ENCODE measurements around the gene PODXL2. TPM values are rescaled to one million over a fixed set of nuclear protein-coding genes. Genes with fewer than 3 reads are reported as not detected.

The PODXL2 gene, protein sequence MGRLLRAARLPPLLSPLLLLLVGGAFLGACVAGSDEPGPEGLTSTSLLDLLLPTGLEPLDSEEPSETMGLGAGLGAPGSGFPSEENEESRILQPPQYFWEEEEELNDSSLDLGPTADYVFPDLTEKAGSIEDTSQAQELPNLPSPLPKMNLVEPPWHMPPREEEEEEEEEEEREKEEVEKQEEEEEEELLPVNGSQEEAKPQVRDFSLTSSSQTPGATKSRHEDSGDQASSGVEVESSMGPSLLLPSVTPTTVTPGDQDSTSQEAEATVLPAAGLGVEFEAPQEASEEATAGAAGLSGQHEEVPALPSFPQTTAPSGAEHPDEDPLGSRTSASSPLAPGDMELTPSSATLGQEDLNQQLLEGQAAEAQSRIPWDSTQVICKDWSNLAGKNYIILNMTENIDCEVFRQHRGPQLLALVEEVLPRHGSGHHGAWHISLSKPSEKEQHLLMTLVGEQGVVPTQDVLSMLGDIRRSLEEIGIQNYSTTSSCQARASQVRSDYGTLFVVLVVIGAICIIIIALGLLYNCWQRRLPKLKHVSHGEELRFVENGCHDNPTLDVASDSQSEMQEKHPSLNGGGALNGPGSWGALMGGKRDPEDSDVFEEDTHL
- 1 to 10 TPM in 1 of 2 donors, under 1 TPM in 1; 0.14 to 1.4 TPM for total RNA-seq

DNA sequence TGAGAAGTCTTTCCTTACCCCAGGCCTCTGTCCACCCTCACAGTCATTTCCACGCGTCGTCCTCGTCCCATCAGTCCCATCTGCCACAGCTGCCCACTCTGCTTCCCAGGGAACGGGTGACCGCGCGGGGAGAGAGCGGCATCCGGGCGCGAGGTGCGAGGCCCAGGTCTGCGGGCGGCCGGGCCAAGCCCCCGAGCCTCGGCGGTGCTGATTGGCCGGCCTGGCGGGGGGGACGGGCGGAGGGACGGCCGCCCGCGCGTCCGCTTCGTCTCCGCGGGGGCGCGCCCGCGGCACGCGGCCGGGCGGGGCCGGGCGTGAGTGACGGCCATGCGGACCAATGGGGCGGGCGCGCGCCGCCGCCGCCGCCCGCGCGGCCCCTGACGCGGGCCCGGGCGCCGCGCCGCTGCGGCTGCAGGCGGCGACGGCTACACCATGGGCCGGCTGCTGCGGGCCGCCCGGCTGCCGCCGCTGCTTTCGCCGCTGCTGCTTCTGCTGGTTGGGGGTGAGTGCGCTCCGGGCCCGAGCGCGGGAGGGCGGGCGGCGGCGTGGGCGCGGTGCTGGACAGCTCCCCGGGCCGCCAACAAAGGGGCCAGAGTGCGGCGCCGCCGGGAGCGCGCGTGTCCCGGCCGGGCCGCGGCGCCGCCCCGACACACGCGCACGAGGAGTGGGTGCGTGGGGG lies at the start of gene PODXL2:
Gene PODXL2, plus strand, starts transcription at position 398 of the 679 bp plus-strand sequence. Its CDS starts 35 bp downstream, at position 433.
- DNase-seq (peak; percentile 38 to 45), ATAC-seq (replicated peaks in 1 of 2) (peak; percentile 61 to 65)
- Mint-ChIP-seq H3K4me1 (ENCODE audit: low read depth) (peaks cover 49% of the 10 kb centered on the region), H3K36me3 (ENCODE audit: insufficient read depth in 2 of 2) (peaks cover 1 to 2% of the 10 kb centered on the region in 2 donors), H3K4me3 (peak within 1 kb of the TSS; percentile 79 to 85), H3K27me3 (ENCODE audit: low read depth) (peaks cover 49% of the 10 kb centered on the region), H3K27ac (no peak within 1 kb of the TSS), H3K9me3 (no peaks in the 10 kb centered on the region)

DNA sequence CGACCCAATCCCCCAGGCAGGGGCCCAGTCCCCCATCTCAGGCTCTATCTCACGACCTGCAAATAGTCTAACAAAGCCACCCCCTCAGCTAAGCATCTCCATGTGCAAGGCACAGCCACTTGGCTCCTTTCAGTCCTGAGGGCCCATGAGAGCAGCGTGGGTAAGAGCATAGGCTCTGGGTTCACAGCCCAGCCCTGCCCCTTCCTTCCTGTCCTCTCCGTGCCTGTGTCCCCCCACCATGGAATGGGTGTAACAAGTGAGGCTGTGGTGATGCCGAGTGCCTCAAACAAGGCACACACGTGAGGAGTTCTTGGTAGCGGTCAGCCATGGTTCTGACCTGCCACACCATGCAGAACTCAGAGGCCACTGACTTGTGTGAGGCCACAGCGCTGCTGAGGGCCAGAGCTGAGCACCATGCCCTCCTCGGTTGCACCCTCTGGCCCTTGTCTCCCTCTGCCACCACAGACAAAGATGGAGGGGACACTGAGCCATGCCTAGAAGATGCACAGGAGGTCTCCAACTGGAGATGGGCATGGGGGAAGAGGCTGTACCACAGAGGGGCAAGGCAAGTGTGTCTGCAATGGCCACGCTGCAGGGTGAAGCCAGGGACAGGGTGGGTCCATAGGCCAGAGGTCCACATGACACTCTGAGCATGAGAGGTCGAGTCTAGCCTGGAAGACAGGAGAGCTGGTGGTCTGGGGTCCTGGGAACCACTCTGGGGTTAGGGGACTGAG lies 48.5 kb upstream of the PODXL2 start:
- Mint-ChIP-seq H3K27ac (peak overlapping the region; percentile 19), H3K9me3 (no peaks in the 10 kb centered on the region), H3K4me1 (ENCODE audit: low read depth) (peaks cover 4% of the 10 kb centered on the region), H3K4me3 (no peak overlapping the region), H3K27me3 (ENCODE audit: low read depth) (no peaks in the 10 kb centered on the region), H3K36me3 (ENCODE audit: insufficient read depth in 2 of 2) (peaks cover 0 to 1% of the 10 kb centered on the region in 2 donors)
- DNase-seq (no peak), ATAC-seq (replicated peaks in 1 of 2) (no peak)

DNA sequence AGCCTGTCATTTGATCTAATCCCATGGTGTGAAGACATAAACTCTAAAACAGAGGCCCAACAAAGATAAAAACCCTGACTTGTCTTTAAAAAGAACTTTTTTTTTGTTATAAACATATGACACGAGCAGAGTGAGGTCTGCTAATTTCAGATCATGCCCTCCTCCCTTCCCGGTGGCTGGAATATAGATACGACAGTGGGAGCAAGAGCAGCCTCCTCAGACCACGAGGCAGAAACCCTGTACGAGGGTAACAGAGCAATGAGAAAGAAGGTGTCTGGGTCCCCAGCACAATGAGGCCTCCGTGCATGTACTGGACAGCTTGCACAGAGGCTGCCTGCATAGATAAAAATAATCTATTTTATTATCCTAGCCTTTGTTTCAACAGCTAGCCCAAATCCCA lies 44.3 kb upstream of the PODXL2 start:
- Mint-ChIP-seq H3K9me3 (no peaks in the 10 kb centered on the region), H3K4me1 (ENCODE audit: low read depth) (peaks cover 14% of the 10 kb centered on the region), H3K27me3 (ENCODE audit: low read depth) (no peaks in the 10 kb centered on the region), H3K4me3 (no peak overlapping the region), H3K36me3 (ENCODE audit: insufficient read depth in 2 of 2) (peaks cover 0 to 1% of the 10 kb centered on the region in 2 donors), H3K27ac (peak overlapping the region; percentile 25)
- DNase-seq (no peak), ATAC-seq (replicated peaks in 1 of 2) (no peak)

DNA sequence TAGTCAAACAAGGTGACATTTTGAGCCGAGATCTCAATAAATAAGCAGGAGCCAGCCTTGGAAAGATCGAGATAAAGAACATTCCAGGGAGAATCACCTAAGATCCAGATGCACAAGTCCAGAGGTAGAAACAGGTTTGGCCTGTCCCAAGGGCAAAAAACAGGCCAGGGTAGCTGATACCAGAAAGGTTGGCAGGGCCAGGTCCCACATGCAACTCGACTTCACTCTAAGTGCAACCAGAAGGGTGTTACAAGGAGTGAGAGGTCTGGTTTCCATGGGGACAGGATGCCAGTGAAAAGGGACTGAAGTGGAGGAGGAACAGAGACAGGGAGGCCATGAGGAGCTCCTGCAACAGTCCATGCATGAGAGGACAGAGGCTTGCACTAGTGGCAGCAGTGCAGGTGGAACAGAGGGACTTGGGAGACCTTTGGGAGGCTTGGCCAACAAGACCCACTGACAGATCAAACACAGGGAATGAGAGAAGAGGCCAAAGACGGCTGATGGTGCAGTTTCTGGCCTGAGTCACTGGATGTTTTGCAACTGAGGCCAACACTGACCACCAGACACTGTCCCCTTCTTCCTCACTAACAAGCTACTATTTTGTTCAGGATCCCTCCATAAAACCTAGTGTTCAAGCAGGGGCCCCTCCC lies 43.7 kb upstream of the PODXL2 start:
- Mint-ChIP-seq H3K36me3 (ENCODE audit: insufficient read depth in 2 of 2) (peaks cover 0 to 1% of the 10 kb centered on the region in 2 donors), H3K4me3 (no peak overlapping the region), H3K27ac (no peak overlapping the region), H3K4me1 (ENCODE audit: low read depth) (peaks cover 15% of the 10 kb centered on the region), H3K27me3 (ENCODE audit: low read depth) (no peaks in the 10 kb centered on the region), H3K9me3 (no peaks in the 10 kb centered on the region)
- ATAC-seq (replicated peaks in 1 of 2) = no peak
- DNase-seq = no peak

DNA sequence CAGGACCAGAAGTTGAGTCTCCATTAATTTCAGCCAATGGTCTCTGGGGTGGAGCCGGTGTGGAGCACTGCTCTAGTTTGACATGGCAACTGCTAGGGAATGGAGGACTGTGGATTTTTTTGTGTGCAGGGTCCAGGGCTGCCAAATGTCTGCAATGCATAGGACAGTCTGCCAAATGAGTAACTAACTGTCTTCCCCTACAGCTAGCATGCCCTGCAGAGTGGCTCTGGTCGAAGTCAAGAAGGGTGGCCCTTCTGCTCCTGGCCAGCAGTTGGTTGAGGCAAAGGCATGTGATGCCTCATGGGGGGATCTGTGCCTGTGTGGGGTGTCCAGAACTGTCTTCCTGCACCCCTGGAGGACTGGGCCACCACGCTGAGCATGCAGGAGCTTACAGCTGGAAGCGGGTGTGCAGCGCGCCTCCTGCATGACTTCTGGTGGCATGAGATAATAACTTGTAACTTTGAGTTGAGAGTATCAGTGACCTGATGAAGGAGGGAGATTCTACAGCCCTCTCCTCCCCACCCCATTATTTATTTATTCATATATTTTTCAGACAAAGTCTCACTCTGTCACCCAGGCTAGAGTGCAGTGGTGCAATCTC lies 43.1 kb upstream of the PODXL2 start:
- peaks cover 15% of the 10 kb centered on the region for H3K4me1 Mint-ChIP-seq (ENCODE audit: low read depth)
- H3K27ac Mint-ChIP-seq = no peak overlapping the region

DNA sequence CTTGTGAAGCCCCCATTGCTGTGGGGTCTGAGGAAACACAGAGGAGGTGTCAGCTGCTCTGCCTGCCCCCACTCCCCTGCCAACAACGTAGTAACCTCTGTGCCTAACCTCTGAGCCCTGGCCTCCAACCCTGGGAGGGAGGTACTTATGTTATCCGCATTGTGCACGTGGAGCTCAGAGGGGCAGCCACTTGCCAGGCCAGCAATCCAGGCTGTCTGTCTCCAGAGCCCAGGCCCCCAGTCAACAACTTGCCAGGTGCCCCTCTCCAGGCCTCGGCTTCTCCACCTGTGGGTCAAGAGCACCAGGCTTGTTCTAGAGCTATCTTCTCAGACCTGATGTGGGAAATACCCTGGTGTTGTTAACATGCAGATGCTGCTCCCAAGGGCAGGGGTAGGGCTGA lies 41.1 kb upstream of the PODXL2 start:
- ATAC-seq (replicated peaks in 1 of 2) (no peak), DNase-seq (no peak)
- no peak overlapping the region for H3K27ac Mint-ChIP-seq
- no peak overlapping the region for H3K4me3 Mint-ChIP-seq
- no peaks in the 10 kb centered on the region for H3K27me3 Mint-ChIP-seq (ENCODE audit: low read depth)
- no peaks in the 10 kb centered on the region for H3K36me3 Mint-ChIP-seq (ENCODE audit: insufficient read depth in 2 of 2)
- H3K4me1 Mint-ChIP-seq (ENCODE audit: low read depth) = peaks cover 24% of the 10 kb centered on the region
- H3K9me3 Mint-ChIP-seq = no peaks in the 10 kb centered on the region

More for the DNA sequence above, 43.1 kb upstream of the PODXL2 start:
- no peak for ATAC-seq (replicated peaks in 1 of 2)
- Mint-ChIP-seq H3K9me3 (no peaks in the 10 kb centered on the region), H3K27me3 (ENCODE audit: low read depth) (no peaks in the 10 kb centered on the region), H3K36me3 (ENCODE audit: insufficient read depth in 2 of 2) (peaks cover 0 to under 1% of the 10 kb centered on the region in 2 donors), H3K4me3 (no peak overlapping the region)
- no peak for DNase-seq

DNA sequence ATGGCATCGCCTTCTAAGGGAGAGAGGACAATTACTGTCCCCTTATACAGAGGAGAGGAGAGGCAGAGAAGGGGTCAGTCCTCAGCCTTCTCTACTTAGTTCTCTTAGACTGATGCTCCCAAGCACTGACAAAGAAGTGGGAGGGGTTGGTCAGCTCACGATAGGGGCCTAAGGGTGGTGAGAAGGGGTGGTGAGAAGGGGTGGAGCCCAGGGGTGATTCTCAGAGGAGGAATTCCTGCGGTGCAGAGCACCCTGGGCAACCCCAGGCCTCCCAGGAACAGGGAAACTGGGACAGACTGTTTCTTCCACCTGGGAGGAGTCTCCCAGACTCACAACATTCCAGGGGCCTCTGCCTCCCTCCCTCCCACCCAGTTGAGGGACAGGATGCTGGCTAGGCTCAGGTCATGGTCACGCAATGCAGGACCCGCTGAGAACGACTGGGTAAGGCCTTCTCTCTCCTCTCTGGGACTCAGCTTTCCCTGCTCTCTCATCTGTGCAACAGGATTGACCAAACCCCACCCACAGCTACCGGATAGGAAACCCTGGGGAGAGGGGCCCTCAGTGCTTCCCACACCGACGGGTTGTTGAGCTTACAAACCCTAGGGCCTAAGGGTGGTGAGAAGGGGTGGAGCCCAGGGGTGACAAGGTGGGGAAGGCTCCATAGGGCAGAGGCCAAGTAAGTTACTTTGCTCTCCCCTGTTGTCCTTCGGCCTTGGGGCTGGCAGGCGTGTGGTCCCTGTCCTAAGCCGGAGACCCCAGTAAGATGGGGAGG lies 40.0 kb upstream of the PODXL2 start:
- Mint-ChIP-seq H3K9me3 (no peaks in the 10 kb centered on the region), H3K4me3 (peak overlapping the region; percentile 91 to 96), H3K36me3 (ENCODE audit: insufficient read depth in 2 of 2) (no peaks in the 10 kb centered on the region), H3K27ac (no peak overlapping the region), H3K4me1 (ENCODE audit: low read depth) (peaks cover 24% of the 10 kb centered on the region), H3K27me3 (ENCODE audit: low read depth) (no peaks in the 10 kb centered on the region)
- ATAC-seq (replicated peaks in 1 of 2) (no peak), DNase-seq (peak; percentile 39 to 43)

DNA sequence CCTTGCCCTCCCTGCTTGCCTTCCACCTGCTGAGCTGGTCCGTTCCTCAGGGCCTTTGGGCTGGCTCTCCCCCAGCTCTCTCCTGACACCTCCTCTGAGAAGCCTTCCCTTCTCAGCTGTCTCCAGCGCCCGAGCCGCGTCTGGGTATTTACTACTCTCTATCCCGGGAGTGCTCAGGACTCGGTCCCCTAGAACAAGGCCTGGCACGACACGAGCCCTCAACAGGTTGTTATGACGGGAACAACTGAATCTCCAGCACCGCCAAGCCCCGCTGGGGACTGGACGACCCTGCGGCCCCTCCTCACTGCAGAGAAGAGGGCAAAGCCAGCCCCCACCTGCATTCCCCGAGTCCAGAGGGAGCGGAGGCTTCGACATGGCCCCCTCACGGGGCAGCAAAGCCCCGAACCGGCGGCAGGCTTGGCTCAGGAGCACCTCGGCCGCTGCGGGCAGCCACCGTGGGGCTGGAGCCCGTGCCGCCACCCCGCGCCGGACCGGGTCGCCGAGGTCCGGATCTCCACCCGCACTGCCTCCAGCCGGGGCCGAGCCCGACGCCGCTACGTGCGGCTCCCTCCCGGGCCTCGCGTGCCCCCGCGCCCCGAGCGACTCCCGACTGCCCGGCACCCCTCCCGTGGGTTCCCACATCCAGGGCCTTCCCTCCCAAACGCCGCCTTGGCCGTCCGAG lies 39.2 kb upstream of the PODXL2 start:
- H3K9me3 Mint-ChIP-seq = no peaks in the 10 kb centered on the region
- H3K36me3 Mint-ChIP-seq (ENCODE audit: insufficient read depth in 2 of 2) = no peaks in the 10 kb centered on the region
- peak overlapping the region; percentile 70 for H3K27ac Mint-ChIP-seq
- H3K27me3 Mint-ChIP-seq (ENCODE audit: low read depth) = no peaks in the 10 kb centered on the region
- DNase-seq = peak; percentile 19 to 23
- ATAC-seq (replicated peaks in 1 of 2) = peak in 1 of 2 donors; percentile 2
- H3K4me1 Mint-ChIP-seq (ENCODE audit: low read depth) = peaks cover 24% of the 10 kb centered on the region
- peak overlapping the region; percentile 91 to 96 for H3K4me3 Mint-ChIP-seq

DNA sequence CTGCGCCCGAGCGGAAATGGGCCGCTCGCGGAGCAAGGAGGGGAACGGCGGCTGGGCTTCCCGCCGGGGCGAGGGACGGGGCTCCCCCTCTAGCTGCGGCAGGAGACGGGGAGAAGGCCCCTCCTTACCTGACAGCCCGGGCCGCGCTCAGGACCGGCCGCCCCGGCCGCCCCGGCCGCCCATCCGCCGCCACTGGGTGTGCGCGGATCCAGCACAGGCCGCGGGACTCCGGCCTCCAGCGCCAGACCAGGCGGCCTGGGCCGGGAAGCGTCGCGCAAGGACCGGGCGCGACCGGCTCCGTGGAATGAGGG lies 38.7 kb upstream of the PODXL2 start:
- ATAC-seq (replicated peaks in 1 of 2) (peak; percentile 46 to 51), DNase-seq (peak; percentile 45 to 56)
- Mint-ChIP-seq H3K36me3 (ENCODE audit: insufficient read depth in 2 of 2) (no peaks in the 10 kb centered on the region), H3K27me3 (ENCODE audit: low read depth) (no peaks in the 10 kb centered on the region), H3K9me3 (no peaks in the 10 kb centered on the region), H3K4me1 (ENCODE audit: low read depth) (peaks cover 24% of the 10 kb centered on the region), H3K4me3 (peak overlapping the region; percentile 82 to 91), H3K27ac (no peak overlapping the region)

DNA sequence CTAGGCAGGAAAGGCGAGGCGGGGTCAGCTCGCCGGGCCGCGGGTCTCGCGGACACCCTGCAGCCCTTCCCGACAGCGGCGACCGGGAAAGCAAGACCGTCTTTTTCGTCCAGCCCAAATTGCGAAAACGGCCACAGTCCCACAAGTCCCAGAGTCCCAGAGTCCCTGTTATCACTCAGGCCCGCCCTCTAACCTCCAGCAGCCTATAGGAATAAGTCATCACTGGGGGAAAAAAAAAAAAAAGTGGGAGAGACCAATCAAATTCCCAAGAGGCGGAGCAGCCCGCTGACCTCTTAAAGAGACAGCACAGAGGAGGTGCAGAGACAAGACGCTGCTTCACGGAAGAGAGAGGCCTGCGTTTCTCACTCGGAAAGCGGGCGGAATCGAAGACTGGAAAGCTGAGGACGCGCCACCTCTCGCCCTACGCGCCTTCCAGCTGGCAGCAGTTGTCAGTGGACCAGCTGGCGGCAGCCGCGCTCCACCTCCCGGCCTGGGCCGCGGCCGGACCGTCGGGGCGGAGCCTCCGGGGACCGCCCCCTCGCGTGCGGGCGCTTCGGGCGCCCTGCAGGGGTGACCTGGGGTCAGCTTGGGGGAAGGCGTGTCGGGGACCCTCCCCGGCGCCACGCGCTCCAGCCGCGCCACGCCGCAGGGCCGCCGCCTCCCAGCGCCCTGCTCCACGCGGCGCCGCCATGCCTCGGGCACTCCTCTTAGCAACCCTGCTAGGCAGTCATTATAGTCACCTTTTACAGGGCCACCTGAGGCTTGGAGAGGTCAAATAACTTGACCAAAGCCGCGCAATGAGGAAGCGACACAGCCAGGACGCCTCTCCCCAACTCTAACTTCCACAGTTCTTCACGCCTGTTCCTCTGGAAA lies 38.2 kb upstream of the PODXL2 start, which contains the start of gene TPRA1:
Gene TPRA1, minus strand, starts transcription at position 141 of the 873 bp plus-strand sequence. CDS start 10,587 bp downstream, outside the sequence.
- H3K9me3 Mint-ChIP-seq = no peaks in the 10 kb centered on the region
- ATAC-seq (replicated peaks in 1 of 2) = peak; percentile 85
- H3K36me3 Mint-ChIP-seq (ENCODE audit: insufficient read depth in 2 of 2) = no peaks in the 10 kb centered on the region
- no peaks in the 10 kb centered on the region for H3K27me3 Mint-ChIP-seq (ENCODE audit: low read depth)
- H3K27ac Mint-ChIP-seq = peak within 1 kb of the TSS; percentile 85
- peak; percentile 84 to 88 for DNase-seq
- H3K4me1 Mint-ChIP-seq (ENCODE audit: low read depth) = peaks cover 24% of the 10 kb centered on the region
- H3K4me3 Mint-ChIP-seq = peak within 1 kb of the TSS; percentile 94 to 96

All from activated T-cell treated with anti-CD3 and anti-CD28 coated beads, Interleukin-2, amount 50 U/mL, for 72 hours (primary cell).